PC-9 (cell line): ENCODE measurements around the gene CREBL2. TPM values are rescaled to one million over a fixed set of nuclear protein-coding genes. Genes with fewer than 3 reads are reported as not detected.
A peak's percentile ranks its signal among the peaks of the same experiment; 100 is the strongest.
"Not testable (repeated sequence)": the region's sequence is repeated elsewhere in the genome, so short reads cannot be mapped to it uniquely, and the experiment has no call there.

ENCODE experiments used
- BruUV-seq: library from RNA; stranded (reverse); fragments of 400-500 nt; replicated peaks from 2 replicates; lab custom pipeline; 2021; lab: Mats Ljungman, UMichigan
- CTCF ChIA-PET: fragments of 300-600 bp; sonication (Branson Sonifier 250); formaldehyde crosslinking; loops from one replicate; lab custom pipeline; 2022; ENCODE audit warnings: antibody characterized with exemption; lab: Charles Lee
- POLR2A ChIA-PET: fragments of 300-600 bp; sonication (Branson Sonifier 250); formaldehyde crosslinking; loops from one replicate; lab custom pipeline; 2022; ENCODE audit warnings: antibody characterized with exemption; ENCODE audit not compliant: unreplicated experiment; lab: Charles Lee
- DNase-seq, 2 experiments: peaks; one replicate each; pipeline versions ENCODE4 v3.0.0 to v3.0.0-alpha.2; 2015 to 2022; ENCODE audit warnings: mixed read lengths in 1 of 2
- H2AFZ ChIP-seq: fragments of 200-600 bp; sonication (generic); 2 replicates; pipeline ENCODE4 v1.8.1; 2017; ENCODE audit warnings: antibody characterized with exemption
- H3F3A ChIP-seq: fragments of 200-600 bp; sonication (generic); 2 replicates; pipeline ENCODE4 v1.8.1; 2017; ENCODE audit warnings: antibody characterized with exemption, mild to moderate bottlenecking, low read depth; ENCODE audit not compliant: insufficient read depth
- H3K27ac ChIP-seq: fragments of 200-600 bp; sonication (generic); 2 replicates; pipeline ENCODE4 v1.6.1; 2016; ENCODE audit warnings: mixed run types
- H3K27me3 ChIP-seq: fragments of 200-600 bp; sonication (generic); 2 replicates; pipeline ENCODE4 v1.6.1; 2016; ENCODE audit warnings: low read depth, mixed run types; ENCODE audit not compliant: insufficient read depth
- H3K36me3 ChIP-seq: fragments of 200-600 bp; sonication (generic); 2 replicates; pipeline ENCODE4 v1.6.1; 2016; ENCODE audit warnings: low read depth, mixed run types
- H3K4me1 ChIP-seq: fragments of 200-600 bp; sonication (generic); replicated peaks from 2 replicates; pipeline ENCODE4 v1.6.1; 2016; ENCODE audit warnings: mixed run types; ENCODE audit not compliant: insufficient read depth
- H3K4me2 ChIP-seq: fragments of 200-600 bp; sonication (generic); 2 replicates; pipeline ENCODE4 v1.6.1; 2017; ENCODE audit warnings: mixed run types
- H3K4me3 ChIP-seq: fragments of 200-600 bp; sonication (generic); 2 replicates; pipeline ENCODE4 v1.6.1; 2016; ENCODE audit warnings: mixed run types
- H3K79me2 ChIP-seq: fragments of 200-600 bp; sonication (generic); 2 replicates; pipeline ENCODE4 v1.6.1; 2017; ENCODE audit warnings: low read depth, mixed run types
- H3K9me2 ChIP-seq: fragments of 200-600 bp; sonication (generic); 2 replicates; pipeline ENCODE4 v1.8.1; 2017; ENCODE audit warnings: mild to moderate bottlenecking; ENCODE audit not compliant: insufficient read depth
- H3K9me3 ChIP-seq: fragments of 200-600 bp; sonication (generic); 2 replicates; pipeline ENCODE4 v1.8.1; 2016; ENCODE audit warnings: low read depth; ENCODE audit not compliant: insufficient read depth
- H4K20me1 ChIP-seq: fragments of 200-600 bp; sonication (generic); 2 replicates; pipeline ENCODE4 v1.8.1; 2017; ENCODE audit not compliant: insufficient read depth
- EZH2 ChIP-seq: fragments of 200-600 bp; sonication (generic); IDR thresholded peaks from 2 replicates; pipeline ENCODE4 v1.8.0; 2017; ENCODE audit warnings: antibody characterized with exemption, low read depth
- intact Hi-C: fragments of 100-400 bp; cut with micrococcal nuclease; formaldehyde crosslinking; loops from one replicate; pipeline ENCODE4 v1.10.0; 2022; ENCODE audit not compliant: unreplicated experiment
- total RNA-seq: library from RNA; stranded (reverse); gene quantifications from 2 replicates; pipeline ENCODE4 v1.2.3, GENCODE V29; 2021
- TF ChIP-seq, protein P1 (sequence below): fragments of 200-600 bp; sonication (generic); conservative IDR thresholded peaks from 2 replicates; pipeline ENCODE4 v1.6.1; 2017; ENCODE audit warnings: mixed run types, antibody characterized with exemption, mild to moderate bottlenecking, moderate library complexity

The CREBL2 gene
- total RNA-seq, 1 experiment from 2014 or later = 30.3 TPM

DNA sequence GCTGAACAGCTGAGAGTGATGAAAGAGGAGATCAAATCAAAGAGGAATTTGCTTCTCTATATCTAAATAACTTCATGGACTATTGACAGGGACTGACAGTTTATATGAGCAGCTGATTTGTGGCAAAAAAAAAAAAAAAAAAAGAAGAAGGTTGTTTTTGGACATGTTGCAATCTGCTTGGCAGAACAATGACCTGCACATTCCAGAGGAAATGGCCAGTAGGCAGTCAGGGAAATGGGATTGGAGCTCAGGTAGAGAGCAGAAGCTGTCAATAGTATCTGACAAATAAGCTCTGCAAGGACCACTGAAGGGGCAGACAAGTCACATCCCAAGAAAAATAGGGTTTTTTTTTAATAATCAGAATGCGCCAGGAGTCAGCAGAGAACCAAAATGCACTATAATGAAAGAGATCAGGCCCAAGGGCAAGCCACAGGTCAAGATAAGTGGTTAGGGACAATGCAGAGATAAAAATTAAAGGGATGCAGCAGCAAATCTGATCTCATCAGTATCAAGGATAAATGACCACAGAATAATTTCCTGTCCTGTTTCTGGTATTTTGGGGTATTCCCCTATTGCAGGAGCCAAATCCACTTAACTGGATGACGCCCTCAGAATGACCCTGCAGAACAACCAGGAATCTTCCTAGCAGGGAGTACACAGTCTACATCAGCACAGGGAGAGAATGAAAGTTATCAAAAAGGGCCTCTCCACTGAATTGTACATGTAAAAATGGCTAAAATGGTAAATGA, 26.4 kb upstream of the CREBL2 start:
- H2AFZ ChIP-seq = no peak overlapping the region
- H3K36me3 ChIP-seq = no peaks in the 10 kb centered on the region
- no peaks in the 10 kb centered on the region for H3K27me3 ChIP-seq
- no peaks in the 10 kb centered on the region for H3K79me2 ChIP-seq
- H3K4me1 ChIP-seq = peaks cover 70% of the 10 kb centered on the region
- H4K20me1 ChIP-seq = no peaks in the 10 kb centered on the region
- peak overlapping the region; percentile 56 for H3K27ac ChIP-seq
- ChIA-PET CTCF (interaction anchor here (0.6 to 0.8 kb wide), 3 partner anchors 9 to 956 kb away, joined by 5 read pairs; no protein-coding TSS in a partner anchor), POLR2A (no interaction called here)
- intact Hi-C loops = loop anchor here (1.0 kb wide), 1 partner anchor 26 kb away; the partner anchor contains the start of gene CREBL2
- no peak for TF ChIP-seq EZH2
- TF ChIP-seq, protein P1, sequence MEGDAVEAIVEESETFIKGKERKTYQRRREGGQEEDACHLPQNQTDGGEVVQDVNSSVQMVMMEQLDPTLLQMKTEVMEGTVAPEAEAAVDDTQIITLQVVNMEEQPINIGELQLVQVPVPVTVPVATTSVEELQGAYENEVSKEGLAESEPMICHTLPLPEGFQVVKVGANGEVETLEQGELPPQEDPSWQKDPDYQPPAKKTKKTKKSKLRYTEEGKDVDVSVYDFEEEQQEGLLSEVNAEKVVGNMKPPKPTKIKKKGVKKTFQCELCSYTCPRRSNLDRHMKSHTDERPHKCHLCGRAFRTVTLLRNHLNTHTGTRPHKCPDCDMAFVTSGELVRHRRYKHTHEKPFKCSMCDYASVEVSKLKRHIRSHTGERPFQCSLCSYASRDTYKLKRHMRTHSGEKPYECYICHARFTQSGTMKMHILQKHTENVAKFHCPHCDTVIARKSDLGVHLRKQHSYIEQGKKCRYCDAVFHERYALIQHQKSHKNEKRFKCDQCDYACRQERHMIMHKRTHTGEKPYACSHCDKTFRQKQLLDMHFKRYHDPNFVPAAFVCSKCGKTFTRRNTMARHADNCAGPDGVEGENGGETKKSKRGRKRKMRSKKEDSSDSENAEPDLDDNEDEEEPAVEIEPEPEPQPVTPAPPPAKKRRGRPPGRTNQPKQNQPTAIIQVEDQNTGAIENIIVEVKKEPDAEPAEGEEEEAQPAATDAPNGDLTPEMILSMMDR = no peak
- peak overlapping the region; percentile 49 for H3K4me2 ChIP-seq
- H3K9me3 ChIP-seq = no peaks in the 10 kb centered on the region
- H3F3A ChIP-seq = peaks cover 41% of the 10 kb centered on the region
- DNase-seq = peak; percentile 29 to 71
- no peak overlapping the region for H3K4me3 ChIP-seq
- BruUV-seq = no TSS peak
- no peaks in the 10 kb centered on the region for H3K9me2 ChIP-seq

DNA sequence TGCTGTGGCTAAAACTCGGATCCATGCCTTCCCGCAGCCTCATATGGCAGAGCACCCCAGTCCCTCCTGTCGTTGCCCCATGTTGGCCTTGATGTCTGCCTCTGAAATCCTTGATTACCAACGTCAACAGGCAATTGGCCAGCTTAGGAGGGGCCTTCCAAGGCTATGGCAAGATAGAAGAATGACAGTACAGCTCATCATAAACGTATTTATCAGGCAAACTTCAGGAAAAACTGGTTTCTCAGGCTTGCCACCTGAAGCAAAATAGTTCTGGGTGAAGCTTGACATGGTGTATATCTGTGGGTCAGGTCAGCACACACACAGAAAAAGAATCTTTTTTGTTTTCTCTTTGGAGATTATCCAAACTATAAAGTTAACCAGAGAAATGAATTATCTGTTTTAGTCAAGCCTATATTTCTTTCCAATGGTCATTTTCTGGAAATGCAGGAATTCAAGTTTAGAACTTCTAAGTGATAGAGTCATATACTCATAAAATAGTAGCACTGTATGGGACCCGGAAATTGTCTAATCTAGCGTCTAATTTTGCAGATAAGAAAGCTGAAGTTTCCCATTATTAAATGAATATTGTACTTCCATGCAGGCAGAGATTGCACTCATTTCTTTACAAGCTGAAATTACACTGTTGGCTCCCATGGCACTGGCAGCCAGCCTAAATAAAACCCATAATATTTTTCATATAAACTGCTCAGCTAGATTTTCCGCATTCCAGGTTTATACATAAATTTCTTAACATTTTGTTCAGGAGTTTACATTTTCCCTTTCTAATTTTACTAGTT, 24.6 kb upstream of the CREBL2 start:
- H3K27ac ChIP-seq = peak overlapping the region; percentile 56
- H4K20me1 ChIP-seq = no peaks in the 10 kb centered on the region
- no TSS peak for BruUV-seq
- intact Hi-C loops = loop anchor here (2.0 kb wide), 1 partner anchor 20 kb away; no protein-coding TSS in a partner anchor
- no peaks in the 10 kb centered on the region for H3K36me3 ChIP-seq
- peak overlapping the region; percentile 49 for H3K4me2 ChIP-seq
- peaks cover 39% of the 10 kb centered on the region for H3F3A ChIP-seq
- H3K79me2 ChIP-seq = no peaks in the 10 kb centered on the region
- H3K4me3 ChIP-seq = peak overlapping the region; percentile 1; the same call in 1 of the 2 replicates
- no peaks in the 10 kb centered on the region for H3K9me2 ChIP-seq
- H3K27me3 ChIP-seq = no peaks in the 10 kb centered on the region
- DNase-seq = peak; percentile 49 to 88
- CTCF ChIA-PET = interaction anchor here (0.6 to 1.1 kb wide), 4 partner anchors 23 to 110 kb away, joined by 3 to 4 read pairs (median 3); partner anchors contain the start of gene DUSP16
- POLR2A ChIA-PET = interaction anchor here (0.5 to 0.9 kb wide), 5 partner anchors 19 to 1684 kb away, joined by 4 to 10 read pairs (median 7); no protein-coding TSS in a partner anchor
- H2AFZ ChIP-seq = no peak overlapping the region
- no peaks in the 10 kb centered on the region for H3K9me3 ChIP-seq
- peaks cover 70% of the 10 kb centered on the region for H3K4me1 ChIP-seq
- TF ChIP-seq, protein P1 = no peak
- no peak for TF ChIP-seq EZH2

DNA sequence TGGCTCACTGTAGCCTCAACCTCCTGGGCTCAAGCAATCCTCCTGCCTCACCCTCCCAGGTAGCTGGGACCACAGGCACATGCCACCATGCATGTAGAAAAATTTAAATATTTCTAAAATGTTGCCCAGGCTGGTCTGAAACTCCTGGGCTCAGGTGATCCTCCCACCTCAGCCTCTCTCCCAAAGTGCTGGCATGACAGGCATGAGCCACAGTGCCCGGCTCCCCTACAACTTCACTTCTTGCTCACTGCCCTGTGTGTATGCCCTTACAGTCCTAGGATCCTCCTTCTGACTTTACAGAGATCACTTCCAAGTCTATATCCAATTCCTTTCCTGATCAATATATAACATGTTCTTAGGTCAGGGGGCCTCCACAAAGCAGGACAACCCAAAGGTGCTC, 23.8 kb upstream of the CREBL2 start:
- Histone ChIP-seq H3K27me3 (no peaks in the 10 kb centered on the region), H3K9me3 (no peaks in the 10 kb centered on the region), H4K20me1 (no peaks in the 10 kb centered on the region), H3K4me3 (no peak overlapping the region), H3K79me2 (no peaks in the 10 kb centered on the region), H3K4me2 (peak overlapping the region; percentile 49), H3K27ac (peak overlapping the region; percentile 56), H3K9me2 (no peaks in the 10 kb centered on the region), H3K4me1 (peaks cover 71% of the 10 kb centered on the region), H3K36me3 (no peaks in the 10 kb centered on the region), H2AFZ (no peak overlapping the region), H3F3A (peaks cover 33% of the 10 kb centered on the region)
- no peak for DNase-seq
- ChIA-PET POLR2A (interaction anchor here (0.7 kb wide), 1 partner anchor 34 kb away, joined by 10 read pairs; no protein-coding TSS in a partner anchor), CTCF (interaction anchor here (0.6 to 1.0 kb wide), 4 partner anchors 24 to 920 kb away, joined by 3 to 12 read pairs (median 7); no protein-coding TSS in a partner anchor)
- TF ChIP-seq EZH2 = no peak
- TF ChIP-seq, protein P1 = no peak
- intact Hi-C loops = loop anchor here (2.0 kb wide), 1 partner anchor 19 kb away; no protein-coding TSS in a partner anchor
- BruUV-seq = no TSS peak

DNA sequence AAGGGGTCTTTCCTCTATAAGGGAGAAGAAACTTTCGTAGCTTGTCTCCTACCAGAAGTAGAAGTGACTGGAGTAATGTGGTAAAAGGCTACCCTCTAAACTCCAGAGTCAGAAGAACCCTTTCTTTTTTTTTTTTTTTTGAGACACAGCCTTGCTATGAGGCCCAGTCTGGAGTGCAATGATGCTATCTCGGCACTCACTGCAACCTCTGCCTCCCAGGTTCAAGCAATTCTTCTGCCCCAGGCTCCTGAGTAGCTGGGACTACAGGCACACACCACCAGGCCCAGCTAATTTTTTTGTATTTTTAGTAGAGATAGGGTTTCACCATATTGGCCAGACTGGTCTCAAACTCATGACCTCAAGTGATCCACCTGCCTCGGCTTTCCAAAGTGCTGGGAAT, 23.2 kb upstream of the CREBL2 start:
- BruUV-seq, DNase-seq, H3K9me3 ChIP-seq, H3K9me2 ChIP-seq, H2AFZ ChIP-seq, H3K36me3 ChIP-seq, H3K4me3 ChIP-seq, H3K79me2 ChIP-seq, POLR2A ChIA-PET, intact Hi-C loops, H3K27me3 ChIP-seq, H4K20me1 ChIP-seq: not testable (repeated sequence)
- peak overlapping the region; percentile 49 for H3K4me2 ChIP-seq
- H3K27ac ChIP-seq = peak overlapping the region; percentile 56
- CTCF ChIA-PET = interaction anchor here (0.6 to 1.0 kb wide), 3 partner anchors 24 to 921 kb away, joined by 4 to 12 read pairs (median 10); no protein-coding TSS in a partner anchor
- peaks cover 33% of the 10 kb centered on the region for H3F3A ChIP-seq
- peaks cover 71% of the 10 kb centered on the region for H3K4me1 ChIP-seq
